HG03558 (cell line): ENCODE data around the gene ZNF619.
"Not testable (repeated sequence)": the region's sequence is repeated elsewhere in the genome, so short reads cannot be mapped to it uniquely, and the experiment has no call there.

Experiments
- ATAC-seq: cut with Tn5 transposase; IDR thresholded peaks from one replicate; pipeline ENCODE4 v1.9.1; 2021; ENCODE audit warnings: moderate number of reproducible peaks; ENCODE audit not compliant: unreplicated experiment; ENCODE audit errors: extremely low read depth

ZNF619 gene

DNA sequence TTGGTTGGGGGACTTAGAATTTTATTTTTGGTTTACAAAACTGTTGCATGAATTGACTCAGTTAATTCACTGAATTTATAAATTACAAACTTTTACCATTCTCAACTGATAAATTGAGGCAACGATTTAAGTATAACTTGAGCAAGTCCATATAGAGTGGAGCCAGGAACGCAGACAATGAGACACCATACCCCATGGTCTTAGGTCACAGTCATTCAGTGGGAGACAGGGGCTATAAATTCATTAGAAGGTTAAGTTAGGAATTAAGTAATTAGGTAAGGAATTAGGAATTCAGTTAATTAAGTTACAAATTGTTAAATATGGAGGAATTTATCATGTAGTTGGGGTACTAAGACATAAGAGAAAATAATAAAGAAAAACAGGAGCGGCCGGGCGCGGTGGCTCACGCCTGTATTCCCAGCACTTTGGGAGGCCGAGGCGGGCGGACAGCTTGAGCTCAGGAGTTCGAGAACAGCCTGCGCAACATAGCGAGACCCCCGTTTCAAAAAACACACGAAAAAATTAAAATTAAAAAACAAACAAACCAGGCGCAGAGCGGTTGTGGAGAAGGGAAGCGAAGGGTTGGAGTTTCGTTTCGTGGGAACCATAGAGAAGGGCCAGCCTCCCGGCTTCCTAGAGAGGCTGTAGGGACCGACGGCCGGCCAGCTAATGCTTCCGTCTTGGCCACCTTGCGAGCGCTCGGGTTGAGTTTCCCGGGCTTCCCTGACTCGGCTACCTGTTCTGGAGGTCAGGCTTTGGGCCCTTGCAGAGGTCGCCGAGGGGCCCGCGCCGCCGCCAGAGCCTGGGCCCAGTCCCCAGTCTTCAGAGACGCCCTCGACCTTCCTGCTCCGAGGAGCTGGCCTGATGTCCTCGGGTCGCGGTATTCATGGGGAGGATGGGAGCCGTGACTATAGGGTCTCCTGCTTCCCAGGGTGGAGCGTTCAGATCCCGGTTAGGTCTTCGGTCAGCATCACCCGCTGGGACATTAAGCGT is at the start of gene ZNF619:
Gene ZNF619, plus strand, starts transcription at position 645 of the 993 bp plus-strand sequence. CDS start 858 bp downstream, outside the sequence.
- ATAC-seq = no peak

DNA sequence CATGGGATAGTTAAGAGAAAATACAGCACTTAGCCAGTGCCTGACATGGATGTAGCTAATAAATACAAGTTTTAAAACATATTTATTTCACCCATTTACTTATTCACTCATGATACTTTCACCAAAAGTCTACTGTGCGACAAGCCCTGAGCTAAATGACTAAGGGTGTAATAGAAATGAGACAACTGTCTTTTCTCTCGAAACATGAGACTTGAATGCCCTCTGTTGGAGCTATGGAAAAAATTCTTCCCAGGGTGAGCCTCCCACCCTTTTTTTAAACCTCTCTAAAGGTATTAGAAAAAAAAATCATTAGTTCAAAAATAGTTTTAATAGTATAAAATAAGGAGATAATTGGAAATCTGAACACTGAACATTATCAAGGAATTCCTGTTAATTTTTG is 44.1 kb upstream of the ZNF619 start:
- ATAC-seq = no peak

DNA sequence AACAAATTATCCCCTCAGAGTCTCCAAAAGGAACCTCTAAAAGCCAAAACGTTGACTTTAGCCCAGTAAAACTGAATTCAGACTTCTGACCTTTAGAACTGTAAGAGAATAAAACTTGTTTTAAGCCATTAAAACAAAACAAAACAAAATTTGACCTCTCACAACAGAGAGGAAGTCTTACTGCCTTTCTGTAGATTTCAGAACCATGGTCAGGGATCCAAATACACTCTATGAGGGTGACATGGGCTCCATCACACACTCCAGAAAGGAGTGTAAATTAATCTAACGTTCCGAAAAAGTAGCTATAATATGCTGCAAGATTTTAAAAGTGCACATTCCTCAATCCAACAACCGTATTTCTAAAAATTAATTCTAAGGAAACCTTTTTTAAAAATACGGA is 39.0 kb upstream of the ZNF619 start:
- ATAC-seq = no peak

DNA sequence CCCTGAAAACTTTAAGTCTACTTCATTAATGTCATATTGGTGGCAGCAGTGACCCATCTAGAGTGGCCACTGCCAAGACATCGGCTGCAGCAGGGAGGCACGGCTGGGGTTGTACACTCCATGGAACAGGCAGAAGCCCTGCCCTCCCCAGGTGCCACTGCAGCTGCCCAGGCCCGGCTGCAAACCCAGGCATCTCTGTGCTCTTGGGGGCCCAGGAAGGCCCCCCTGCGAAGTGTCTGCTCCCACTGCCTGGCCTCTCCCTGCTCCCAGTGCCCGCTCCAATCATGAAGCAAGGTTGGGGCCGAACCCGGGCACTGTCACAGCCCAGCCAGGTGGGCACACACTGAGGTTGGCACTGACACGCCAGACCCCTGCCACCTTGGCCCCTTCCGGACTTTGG is 31.9 kb upstream of the ZNF619 start:
- no peak for ATAC-seq

DNA sequence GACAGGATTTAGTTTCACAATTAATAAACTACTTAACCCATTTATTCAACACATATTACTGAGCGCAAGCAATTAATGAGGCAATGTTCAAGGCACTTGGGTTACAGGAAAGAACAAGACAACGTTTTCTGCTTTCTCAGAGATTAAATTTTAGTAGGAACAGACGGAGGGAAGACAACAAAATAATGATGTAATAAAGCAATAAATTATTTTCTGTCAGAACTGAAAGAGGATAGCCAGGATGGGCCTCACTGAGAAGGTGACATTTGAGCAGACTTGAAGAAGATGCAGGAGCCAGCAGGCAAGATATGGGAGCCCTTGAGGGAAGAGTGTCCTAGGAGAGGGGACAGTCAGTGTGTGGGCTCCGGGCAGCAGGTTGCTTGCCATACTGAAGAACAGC is 31.0 kb upstream of the ZNF619 start:
- no peak for ATAC-seq

DNA sequence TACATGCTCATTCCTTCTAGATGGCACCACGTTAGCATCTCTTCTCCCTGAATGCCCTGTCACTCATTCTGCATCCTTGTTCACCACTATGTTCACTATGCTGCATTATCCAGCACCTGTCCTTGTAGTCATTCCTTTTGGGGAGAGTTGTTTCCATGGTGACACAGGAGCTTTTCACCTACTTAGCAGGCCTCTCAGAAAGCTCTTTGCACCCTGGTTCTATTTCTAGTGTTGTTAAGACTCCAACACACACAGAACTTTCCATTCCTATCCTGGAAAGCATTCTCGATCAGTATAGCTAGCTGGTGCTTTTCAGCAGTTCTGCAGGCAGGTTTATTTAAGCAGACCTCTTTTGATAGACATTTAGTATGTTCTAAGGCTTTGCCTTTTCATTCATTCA is 26.5 kb upstream of the ZNF619 start:
- no peak for ATAC-seq

DNA sequence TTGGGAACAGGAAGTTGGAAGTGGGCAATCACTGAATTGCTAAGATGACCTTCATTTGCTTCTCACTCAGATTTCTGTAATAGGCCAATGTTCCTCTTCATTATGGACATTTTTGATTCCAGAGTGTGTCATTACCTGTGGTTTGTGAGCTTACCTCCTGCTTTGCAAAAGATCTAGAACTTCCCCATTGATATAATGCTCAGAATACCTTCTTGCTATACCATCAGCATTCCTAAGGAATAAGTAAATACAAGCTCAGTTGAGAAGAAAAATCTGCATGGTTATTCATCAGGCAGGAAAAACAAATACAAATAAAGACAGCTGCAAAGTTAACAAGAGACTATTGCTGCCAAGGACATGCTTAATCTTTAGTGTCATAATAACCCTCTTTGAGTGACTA is 25.4 kb upstream of the ZNF619 start:
- no peak for ATAC-seq

DNA sequence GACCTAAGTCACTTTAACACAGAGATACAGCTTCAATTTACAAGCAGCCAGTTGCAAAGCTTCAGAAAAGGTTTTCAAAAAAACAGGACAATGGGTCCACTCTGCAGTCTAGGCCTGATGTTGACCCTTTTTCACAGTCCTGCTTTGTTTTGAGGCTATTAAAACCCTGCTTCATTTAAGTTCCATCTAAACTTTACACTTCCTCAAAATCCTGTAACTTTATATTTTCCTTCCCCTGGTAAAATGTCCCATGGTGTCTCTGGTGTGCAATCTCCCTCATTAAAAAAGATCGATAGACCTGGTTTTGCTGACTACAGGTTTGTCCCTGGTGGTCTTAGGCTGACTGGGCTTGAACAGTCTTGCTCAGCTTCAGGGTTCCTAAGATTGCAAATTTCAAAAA is 24.9 kb upstream of the ZNF619 start:
- no peak for ATAC-seq

DNA sequence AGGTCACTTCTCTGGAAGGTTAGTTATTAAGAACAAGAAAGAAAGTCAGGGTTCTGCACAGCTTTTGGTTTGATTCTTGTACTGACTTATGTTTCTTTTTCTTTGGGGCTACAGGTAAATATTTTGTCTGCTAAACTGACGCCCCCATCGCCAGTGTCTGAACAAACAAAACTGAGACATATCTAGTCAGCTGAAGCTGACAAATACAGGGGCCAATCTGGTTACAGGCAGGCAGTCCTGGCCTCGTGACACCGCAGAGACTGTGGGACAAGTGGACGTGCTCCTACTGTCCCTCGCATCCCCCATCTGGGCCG is 24.4 kb upstream of the ZNF619 start:
- no peak for ATAC-seq

DNA sequence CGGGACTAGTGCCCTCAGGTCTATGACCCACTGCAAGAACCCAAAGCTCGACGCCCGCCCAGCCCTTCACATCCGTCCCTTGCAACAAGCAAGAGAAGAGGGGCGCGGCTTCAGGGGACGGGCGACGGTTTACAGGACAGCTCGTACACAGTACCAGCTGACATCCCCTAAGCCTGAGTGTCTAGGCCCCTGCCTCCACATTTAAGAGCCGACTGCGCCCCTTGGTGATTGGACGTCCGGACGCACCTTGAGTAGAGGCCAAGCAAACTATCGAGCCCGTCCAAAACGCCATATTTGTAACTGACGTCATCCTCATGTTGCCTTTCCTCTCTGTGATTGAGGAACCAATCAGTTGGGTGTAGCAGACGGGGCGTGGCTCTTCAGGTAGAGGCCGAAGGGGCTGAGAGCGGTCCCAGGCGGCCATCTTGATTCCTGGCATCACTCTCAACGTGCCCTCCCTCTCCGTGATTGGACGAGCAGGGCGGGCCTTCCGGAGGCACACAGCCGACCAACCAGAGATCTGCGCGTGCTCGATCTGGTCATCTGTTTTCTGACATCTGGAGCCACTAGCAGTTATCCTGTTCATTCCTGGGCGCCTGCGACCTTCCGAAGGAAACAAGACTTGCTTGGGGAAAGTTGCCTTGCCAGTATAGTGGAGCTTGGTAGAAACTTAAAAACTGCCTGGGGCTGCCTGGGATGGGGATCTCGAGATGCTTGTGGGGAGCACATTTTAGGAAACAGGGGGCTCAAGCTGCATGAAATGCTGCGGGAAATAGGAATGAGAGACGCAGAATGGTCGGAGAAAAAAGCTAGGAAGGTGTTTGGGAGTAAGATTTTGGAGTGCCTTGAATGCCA is 23.8 kb upstream of the ZNF619 start:
- ATAC-seq = peak; percentile 86

DNA sequence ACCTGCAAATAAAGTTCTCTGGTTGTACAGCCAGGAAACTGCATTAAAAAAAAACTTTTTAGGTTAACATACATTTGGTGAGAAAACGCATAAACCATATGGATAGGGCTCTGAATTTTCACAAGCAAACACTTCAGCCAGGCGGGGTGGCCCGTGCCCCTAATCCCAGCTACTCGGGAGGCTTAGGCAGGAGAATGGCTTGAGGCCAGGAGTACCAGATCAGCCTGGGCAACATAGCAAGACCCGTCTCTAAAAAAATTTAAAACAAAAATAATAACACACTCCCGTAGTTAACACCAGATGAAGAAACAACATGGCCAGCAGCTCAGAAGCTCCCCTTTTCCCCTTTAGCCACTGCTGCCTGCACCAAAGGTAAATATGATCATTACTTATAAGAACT is 23.0 kb upstream of the ZNF619 start:
- no peak for ATAC-seq

DNA sequence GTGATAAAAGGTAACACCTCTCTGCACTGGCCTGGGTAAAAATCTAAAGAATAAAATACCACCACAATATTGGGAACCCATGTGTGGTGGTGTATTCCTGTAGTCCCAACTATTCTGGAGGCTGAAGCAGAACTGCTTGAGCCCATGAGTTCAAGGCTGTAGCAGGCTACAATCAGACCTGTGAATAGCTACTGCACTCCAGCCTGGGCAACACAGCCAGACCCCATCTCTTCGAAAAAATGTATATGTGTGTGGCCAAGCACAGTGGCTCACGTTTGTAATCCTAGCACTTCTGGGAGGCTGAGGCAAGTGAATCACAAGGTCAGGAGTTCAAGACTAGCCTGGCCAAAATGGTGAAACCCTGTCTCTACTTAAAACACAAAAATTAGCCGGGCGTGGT is 21.6 kb upstream of the ZNF619 start:
- ATAC-seq = no peak

DNA sequence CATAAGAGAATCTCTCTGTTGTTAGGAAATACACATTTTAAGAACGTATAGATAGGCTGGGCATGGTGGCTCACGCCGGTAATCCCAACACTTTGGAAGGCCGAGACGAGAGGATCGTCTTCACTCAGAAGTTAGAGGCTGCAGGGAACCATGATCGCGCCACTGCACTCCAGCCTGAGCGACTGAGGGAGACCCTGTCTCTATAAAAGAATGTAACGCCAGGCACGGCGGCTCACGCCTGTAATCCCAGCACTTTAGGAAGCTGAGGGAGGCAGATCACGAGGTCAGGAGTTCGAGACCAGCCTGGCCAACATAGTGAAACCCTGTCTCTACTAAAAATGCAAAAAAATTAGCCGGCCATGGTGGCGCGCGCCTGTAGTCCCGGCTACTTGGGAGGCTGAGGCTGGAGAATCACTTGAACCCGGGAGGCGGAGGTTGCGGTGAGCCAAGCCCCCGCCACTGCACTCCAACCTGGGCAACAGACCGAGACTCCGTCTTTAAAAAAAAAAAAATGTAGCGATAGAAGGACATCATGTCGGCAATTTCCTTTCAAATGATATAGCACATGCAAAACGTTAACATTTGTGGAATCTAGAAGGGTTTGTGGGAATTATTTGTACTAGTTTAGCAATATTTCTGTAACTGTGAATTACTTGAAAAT is 20.5 kb upstream of the ZNF619 start:
- ATAC-seq = no peak

DNA sequence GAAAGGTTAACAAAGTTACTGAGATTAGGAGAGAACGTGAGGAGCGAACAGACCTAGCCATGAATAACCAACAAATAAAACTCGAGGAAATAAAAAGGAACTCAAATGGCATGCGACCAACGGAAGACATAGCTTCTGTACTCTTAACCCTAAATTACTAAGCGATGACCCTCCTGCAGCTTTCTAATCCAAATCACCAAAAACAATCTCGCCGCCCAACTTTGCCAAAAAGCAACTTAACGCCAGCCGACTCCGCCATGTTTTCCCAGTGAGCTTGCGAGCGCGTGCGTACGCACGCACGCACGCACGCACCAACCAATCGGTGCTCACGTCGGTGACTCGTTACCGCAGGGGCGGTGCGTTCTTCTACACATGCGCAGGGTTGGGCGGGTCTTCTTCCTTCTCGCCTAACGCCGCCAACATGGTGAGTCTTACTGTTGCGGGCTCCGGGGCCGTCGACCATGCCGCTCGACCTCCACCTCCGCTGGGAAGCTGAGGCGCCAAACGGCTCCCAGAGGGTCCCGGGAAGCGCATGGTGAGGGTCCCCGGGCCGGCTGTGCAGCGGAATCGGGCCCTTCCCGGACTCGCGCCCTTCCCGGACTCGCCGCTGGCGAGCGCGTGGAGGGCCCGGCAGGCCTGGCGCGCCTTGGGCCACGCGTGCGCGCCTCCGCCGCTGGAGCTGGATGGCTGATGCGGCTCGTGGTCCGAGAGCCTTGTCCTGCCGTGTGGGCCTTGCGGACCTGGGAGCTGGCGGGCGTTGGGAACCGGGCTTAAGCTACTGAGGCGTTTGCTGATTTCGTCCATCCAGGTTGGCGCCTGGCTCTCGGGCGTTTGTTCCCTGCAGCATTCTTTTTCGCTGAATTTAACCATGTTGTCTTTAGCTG is 19.7 kb upstream of the ZNF619 start, which contains the start of gene RPL14:
Gene RPL14, plus strand, starts transcription at position 400 of the 884 bp plus-strand sequence. Its CDS starts 133 bp downstream, at position 533.
- peak; percentile 31 for ATAC-seq

DNA sequence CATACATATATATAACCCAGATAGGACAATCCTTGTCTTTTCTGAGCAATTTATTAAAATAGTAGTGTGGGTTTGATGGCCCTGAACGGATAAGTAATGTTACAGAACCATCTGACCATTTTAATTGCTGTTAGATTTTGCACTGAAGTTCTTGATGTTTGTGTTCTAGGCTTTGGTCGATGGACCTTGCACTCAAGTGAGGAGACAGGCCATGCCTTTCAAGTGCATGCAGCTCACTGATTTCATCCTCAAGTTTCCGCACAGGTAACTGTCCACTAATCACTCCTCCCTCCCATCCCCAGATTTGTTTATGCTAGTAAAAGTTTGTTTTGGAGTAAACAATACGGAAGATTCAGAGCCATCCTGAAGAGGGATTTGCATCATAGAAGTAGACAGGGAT is 18.4 kb upstream of the ZNF619 start:
- ATAC-seq = no peak

DNA sequence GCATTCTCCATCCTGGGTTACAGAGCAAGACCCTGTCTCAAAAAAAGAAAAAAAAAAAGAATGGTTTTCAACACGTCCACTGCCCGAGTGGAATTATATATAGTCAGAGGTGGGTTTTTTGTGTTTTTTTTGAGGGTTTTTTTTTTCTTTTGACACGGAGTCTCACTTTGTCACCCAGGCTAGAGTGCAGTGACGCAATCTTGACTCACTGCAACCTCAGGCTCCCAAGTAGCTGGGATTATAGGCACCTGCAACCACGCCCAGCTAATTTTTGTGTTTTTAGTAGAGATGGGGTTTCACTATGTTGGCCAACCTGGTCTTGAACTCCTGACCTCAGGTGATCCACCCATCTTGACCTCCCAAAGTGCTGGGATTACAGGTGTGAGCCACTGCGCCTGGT is 16.4 kb upstream of the ZNF619 start:
- ATAC-seq = not testable (repeated sequence)

DNA sequence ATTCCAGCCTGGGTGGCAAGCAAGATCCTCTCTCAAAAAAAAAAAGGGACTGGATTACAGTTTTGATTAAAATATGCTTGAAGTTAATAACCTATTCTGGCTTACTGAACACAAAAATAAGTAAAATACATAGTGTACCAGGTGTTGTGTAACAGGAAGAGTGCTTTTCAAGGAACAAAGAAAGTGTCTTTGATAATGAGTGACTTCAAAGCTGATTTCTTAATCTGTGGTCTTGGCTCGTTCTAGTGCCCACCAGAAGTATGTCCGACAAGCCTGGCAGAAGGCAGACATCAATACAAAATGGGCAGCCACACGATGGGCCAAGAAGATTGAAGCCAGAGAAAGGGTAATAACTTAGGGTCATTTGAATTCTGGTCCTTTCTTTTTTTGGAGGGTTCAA is 15.8 kb upstream of the ZNF619 start:
- no peak for ATAC-seq

DNA sequence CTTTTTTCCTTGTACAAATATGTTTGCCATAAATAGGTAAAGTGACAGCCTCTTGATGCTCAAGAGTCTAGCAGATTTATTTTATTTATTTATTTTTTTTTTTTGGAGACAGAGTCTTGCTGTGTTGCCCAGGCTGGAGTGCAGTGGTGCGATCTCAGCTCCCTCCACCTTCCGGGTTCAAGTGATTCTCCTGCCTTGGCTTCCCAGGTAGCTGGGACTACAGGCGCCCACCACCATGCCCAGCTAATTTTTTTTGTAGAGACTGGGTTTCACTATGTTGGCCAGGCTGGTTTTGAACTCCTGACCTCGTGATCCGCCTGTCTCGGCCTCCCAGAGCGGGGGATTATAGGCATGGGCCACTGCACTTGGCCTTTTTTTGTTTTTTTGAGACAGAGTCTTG is 14.1 kb upstream of the ZNF619 start:
- not testable (repeated sequence) for ATAC-seq

DNA sequence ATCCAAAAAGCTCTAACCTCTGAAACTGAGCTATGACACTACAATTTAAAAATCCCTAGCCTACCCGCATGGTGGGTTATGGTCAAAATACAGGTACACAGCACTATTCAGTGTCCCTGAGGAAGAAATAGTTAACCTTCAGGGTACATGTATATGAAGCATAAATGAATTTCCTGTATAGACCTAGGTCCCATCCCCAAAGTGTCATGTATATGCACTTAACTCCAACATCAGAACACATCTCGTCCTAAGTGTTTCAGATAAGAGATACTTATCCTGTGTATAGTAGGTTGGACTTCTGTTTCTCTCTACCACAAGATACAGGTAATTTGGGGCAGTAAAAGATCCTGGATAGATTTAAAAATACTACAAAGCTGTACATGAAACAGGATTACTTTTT is 13.3 kb upstream of the ZNF619 start:
- ATAC-seq = no peak
